Measurements from ENCODE around the gene NCKAP5.

NCKAP5 gene

GRCh38 chr2:133138693-133139092 is 429.6 kb downstream of the NCKAP5 start:
- Histone ChIP-seq H3K4me1 (ENCODE audit: control insufficient read depth in 2 of 2, insufficient read depth in 1 of 2, low read depth in 1 of 2, low read length in 2 of 2) (peaks cover 3 to 14% of the 10 kb centered on the region in 2 donors), H2BK12ac (ENCODE audit: low read length) (no peak overlapping the region), H3K27me3 (ENCODE audit: control insufficient read depth in 3 of 3, insufficient read depth in 3 of 3, low read depth in 1 of 3, low read length in 3 of 3) (no peaks in the 10 kb centered on the region), H2BK15ac (ENCODE audit: low read length) (no peak overlapping the region), H3K9ac (ENCODE audit: low read depth, low read length, poor library complexity) (no peak overlapping the region), H3K27ac (replicated peaks; ENCODE audit: low read length) (no peak overlapping the region), H3K36me3 (replicated peaks in 1 of 2; ENCODE audit: control insufficient read depth in 2 of 2, insufficient read depth in 2 of 2, low read length in 2 of 2) (peaks cover 0 to 4% of the 10 kb centered on the region in 2 donors), H4K8ac (ENCODE audit: low read depth, low read length) (no peak overlapping the region), H2AK5ac (ENCODE audit: low read depth, low read length) (no peak overlapping the region), H3K14ac (ENCODE audit: low read length) (no peak overlapping the region), H3K18ac (ENCODE audit: low read length) (no peak overlapping the region), H3K4me3 (ENCODE audit: low read length in 2 of 2) (no peak overlapping the region), H3K4ac (ENCODE audit: low read length) (no peak overlapping the region), H2BK5ac (ENCODE audit: low read length) (no peak overlapping the region), H3K4me2 (ENCODE audit: insufficient read depth, low read length, poor library complexity, severe bottlenecking) (no peak overlapping the region), H3K9me3 (replicated peaks in 1 of 2; ENCODE audit: control insufficient read depth in 2 of 2, insufficient read depth in 1 of 2, low read depth in 1 of 2, low read length in 2 of 2) (no peaks in the 10 kb centered on the region), H4K91ac (ENCODE audit: low read depth, low read length, poor library complexity) (no peak overlapping the region), H2BK120ac (ENCODE audit: low read depth, low read length) (no peak overlapping the region), H2AFZ (ENCODE audit: low read length) (no peak overlapping the region), H3K79me1 (ENCODE audit: low read depth, low read length) (peaks cover 1% of the 10 kb centered on the region), H3K23ac (ENCODE audit: low read depth, low read length, poor library complexity) (no peak overlapping the region)
- WGBS, 2 donors (ENCODE audit: extremely low coverage in 2 of 2, insufficient read length in 2 of 2, insufficient replicate concordance in 1 of 2): no CpG with 5 or more reads among the region's 4 CpGs
- no peak for DNase-seq (ENCODE audit: low spot score)

DNA sequence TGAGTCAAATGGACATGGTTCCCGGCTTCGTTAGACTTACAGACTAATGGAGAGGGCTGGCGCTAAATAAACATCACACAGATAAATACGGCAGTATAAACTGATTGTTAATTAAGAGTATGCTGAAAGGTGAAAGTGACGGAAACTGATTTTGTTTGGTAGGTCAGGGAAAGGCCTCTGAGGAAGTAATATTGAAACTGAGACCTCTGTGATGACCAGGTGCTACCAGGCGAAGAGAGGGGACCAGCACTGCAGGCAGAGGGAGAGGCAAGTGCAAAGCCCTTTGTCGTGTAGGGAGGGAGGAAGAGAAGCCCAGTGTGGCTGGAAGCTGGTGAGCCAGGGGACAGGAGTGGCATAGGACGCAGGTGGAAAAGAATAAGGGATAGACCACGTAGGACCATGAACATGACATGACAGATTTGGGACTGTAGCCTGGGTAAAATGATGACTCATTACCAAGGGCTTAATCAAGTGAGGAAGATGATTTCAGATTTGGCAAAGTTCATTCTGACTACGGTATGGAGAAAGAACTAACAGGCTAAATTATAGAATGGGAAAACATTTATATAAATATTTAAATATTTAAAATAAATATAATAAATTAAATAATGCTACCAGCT is 433.1 kb downstream of the NCKAP5 start:
- H3K9ac ChIP-seq (ENCODE audit: low read depth, low read length, poor library complexity): no peak overlapping the region
- H3K23ac ChIP-seq (ENCODE audit: low read depth, low read length, poor library complexity): no peak overlapping the region
- H3K36me3 ChIP-seq (replicated peaks in 1 of 2; ENCODE audit: control insufficient read depth in 2 of 2, insufficient read depth in 2 of 2, low read length in 2 of 2): peaks cover 0 to 19% of the 10 kb centered on the region in 2 donors
- DNase-seq (ENCODE audit: low spot score): no peak
- H3K4me2 ChIP-seq (ENCODE audit: insufficient read depth, low read length, poor library complexity, severe bottlenecking): no peak overlapping the region
- no peak overlapping the region for H4K91ac ChIP-seq (ENCODE audit: low read depth, low read length, poor library complexity)
- H2BK12ac ChIP-seq (ENCODE audit: low read length): no peak overlapping the region
- no CpG with 5 or more reads among the region's 10 CpGs for WGBS, 2 donors (ENCODE audit: extremely low coverage in 2 of 2, insufficient read length in 2 of 2, insufficient replicate concordance in 1 of 2)
- H2BK5ac ChIP-seq (ENCODE audit: low read length): no peak overlapping the region
- peaks cover 1% of the 10 kb centered on the region for H3K79me1 ChIP-seq (ENCODE audit: low read depth, low read length)
- H2BK15ac ChIP-seq (ENCODE audit: low read length): no peak overlapping the region
- no peak overlapping the region for H3K27ac ChIP-seq (replicated peaks; ENCODE audit: low read length)
- H2AK5ac ChIP-seq (ENCODE audit: low read depth, low read length): no peak overlapping the region
- H3K4ac ChIP-seq (ENCODE audit: low read length): no peak overlapping the region
- H4K8ac ChIP-seq (ENCODE audit: low read depth, low read length): no peak overlapping the region
- no peak overlapping the region for H3K18ac ChIP-seq (ENCODE audit: low read length)
- peaks cover 0 to 3% of the 10 kb centered on the region in 2 donors for H3K9me3 ChIP-seq (replicated peaks in 1 of 2; ENCODE audit: control insufficient read depth in 2 of 2, insufficient read depth in 1 of 2, low read depth in 1 of 2, low read length in 2 of 2)
- H3K4me3 ChIP-seq (ENCODE audit: low read length in 2 of 2): peak overlapping the region in 1 of 2 donors; percentile 15
- peaks cover 3 to 6% of the 10 kb centered on the region in 2 donors for H3K4me1 ChIP-seq (ENCODE audit: control insufficient read depth in 2 of 2, insufficient read depth in 1 of 2, low read depth in 1 of 2, low read length in 2 of 2)
- H3K27me3 ChIP-seq (ENCODE audit: control insufficient read depth in 3 of 3, insufficient read depth in 3 of 3, low read depth in 1 of 3, low read length in 3 of 3): no peaks in the 10 kb centered on the region
- H2AFZ ChIP-seq (ENCODE audit: low read length): no peak overlapping the region
- H3K14ac ChIP-seq (ENCODE audit: low read length): no peak overlapping the region
- H2BK120ac ChIP-seq (ENCODE audit: low read depth, low read length): no peak overlapping the region

DNA sequence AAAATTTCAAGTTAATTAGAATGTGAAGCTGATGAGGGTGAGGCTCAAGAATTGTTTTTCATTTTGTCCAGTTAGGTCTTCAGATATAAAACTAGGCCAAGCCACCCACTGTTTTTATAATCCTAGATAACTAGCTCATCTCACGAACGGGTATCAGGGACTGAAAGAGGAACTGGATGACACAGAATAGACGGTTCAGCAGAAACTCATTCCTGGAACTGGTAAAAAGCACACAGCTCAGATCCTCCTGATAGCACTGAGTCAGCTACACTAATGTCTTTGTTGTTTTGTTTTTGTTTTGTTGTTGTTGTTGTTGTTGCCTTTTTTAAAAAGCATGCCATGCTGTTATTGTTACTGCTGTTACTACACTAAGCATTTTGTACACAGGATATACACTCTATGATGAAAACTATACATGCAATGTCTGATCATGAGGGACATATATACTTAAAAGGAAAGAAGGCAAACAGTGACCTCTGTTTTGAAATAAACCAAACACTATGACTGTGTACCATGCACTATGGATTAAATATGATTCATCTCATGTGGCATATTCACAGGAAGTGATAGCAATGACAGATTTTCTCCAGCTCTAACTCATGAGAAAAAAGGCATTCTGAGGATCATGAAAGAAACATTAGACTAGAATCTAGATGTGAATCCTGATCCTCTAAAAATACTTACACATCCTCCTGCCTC is 437.6 kb downstream of the NCKAP5 start:
- no peak overlapping the region for H2AK5ac ChIP-seq (ENCODE audit: low read depth, low read length)
- no peak overlapping the region for H3K27ac ChIP-seq (replicated peaks; ENCODE audit: low read length)
- H3K9ac ChIP-seq (ENCODE audit: low read depth, low read length, poor library complexity): no peak overlapping the region

GRCh38 chr2:133124446-133124845 is 443.8 kb downstream of the NCKAP5 start:
- no peak overlapping the region for H4K91ac ChIP-seq (ENCODE audit: low read depth, low read length, poor library complexity)

More for the DNA sequence above, 437.6 kb downstream of the NCKAP5 start:
- no peaks in the 10 kb centered on the region for H3K4me1 ChIP-seq (ENCODE audit: control insufficient read depth in 2 of 2, insufficient read depth in 1 of 2, low read depth in 1 of 2, low read length in 2 of 2)
- H2BK5ac ChIP-seq (ENCODE audit: low read length): no peak overlapping the region
- no peak overlapping the region for H2BK120ac ChIP-seq (ENCODE audit: low read depth, low read length)
- no peak for DNase-seq (ENCODE audit: low spot score)
- no peak overlapping the region for H3K14ac ChIP-seq (ENCODE audit: low read length)
- no peak overlapping the region for H3K4me3 ChIP-seq (ENCODE audit: low read length in 2 of 2)
- H3K18ac ChIP-seq (ENCODE audit: low read length): no peak overlapping the region
- H3K27me3 ChIP-seq (ENCODE audit: control insufficient read depth in 3 of 3, insufficient read depth in 3 of 3, low read depth in 1 of 3, low read length in 3 of 3): no peaks in the 10 kb centered on the region
- no peak overlapping the region for H3K4me2 ChIP-seq (ENCODE audit: insufficient read depth, low read length, poor library complexity, severe bottlenecking)
- H3K36me3 ChIP-seq (replicated peaks in 1 of 2; ENCODE audit: control insufficient read depth in 2 of 2, insufficient read depth in 2 of 2, low read length in 2 of 2): peaks cover 0 to 56% of the 10 kb centered on the region in 2 donors
- H3K23ac ChIP-seq (ENCODE audit: low read depth, low read length, poor library complexity): no peak overlapping the region
- no peak overlapping the region for H4K91ac ChIP-seq (ENCODE audit: low read depth, low read length, poor library complexity)
- H3K79me1 ChIP-seq (ENCODE audit: low read depth, low read length): no peaks in the 10 kb centered on the region
- no peak overlapping the region for H2AFZ ChIP-seq (ENCODE audit: low read length)
- peaks cover 0 to 3% of the 10 kb centered on the region in 2 donors for H3K9me3 ChIP-seq (replicated peaks in 1 of 2; ENCODE audit: control insufficient read depth in 2 of 2, insufficient read depth in 1 of 2, low read depth in 1 of 2, low read length in 2 of 2)
- H2BK15ac ChIP-seq (ENCODE audit: low read length): no peak overlapping the region
- no CpG with 5 or more reads among the region's 3 CpGs for WGBS, 2 donors (ENCODE audit: extremely low coverage in 2 of 2, insufficient read length in 2 of 2, insufficient replicate concordance in 1 of 2)
- no peak overlapping the region for H2BK12ac ChIP-seq (ENCODE audit: low read length)
- H4K8ac ChIP-seq (ENCODE audit: low read depth, low read length): no peak overlapping the region
- H3K4ac ChIP-seq (ENCODE audit: low read length): no peak overlapping the region

More at GRCh38 chr2:133124446-133124845, 443.8 kb downstream of the NCKAP5 start:
- Histone ChIP-seq H3K4me1 (ENCODE audit: control insufficient read depth in 2 of 2, insufficient read depth in 1 of 2, low read depth in 1 of 2, low read length in 2 of 2) (no peaks in the 10 kb centered on the region), H3K14ac (ENCODE audit: low read length) (no peak overlapping the region), H3K9me3 (replicated peaks in 1 of 2; ENCODE audit: control insufficient read depth in 2 of 2, insufficient read depth in 1 of 2, low read depth in 1 of 2, low read length in 2 of 2) (no peaks in the 10 kb centered on the region), H2BK12ac (ENCODE audit: low read length) (no peak overlapping the region), H3K27ac (replicated peaks; ENCODE audit: low read length) (no peak overlapping the region), H3K79me1 (ENCODE audit: low read depth, low read length) (no peaks in the 10 kb centered on the region), H3K4ac (ENCODE audit: low read length) (no peak overlapping the region), H2AFZ (ENCODE audit: low read length) (no peak overlapping the region), H3K4me3 (ENCODE audit: low read length in 2 of 2) (no peak overlapping the region), H3K4me2 (ENCODE audit: insufficient read depth, low read length, poor library complexity, severe bottlenecking) (no peak overlapping the region), H3K27me3 (ENCODE audit: control insufficient read depth in 3 of 3, insufficient read depth in 3 of 3, low read depth in 1 of 3, low read length in 3 of 3) (no peaks in the 10 kb centered on the region), H2AK5ac (ENCODE audit: low read depth, low read length) (no peak overlapping the region), H2BK120ac (ENCODE audit: low read depth, low read length) (no peak overlapping the region), H2BK15ac (ENCODE audit: low read length) (no peak overlapping the region), H3K18ac (ENCODE audit: low read length) (no peak overlapping the region), H3K9ac (ENCODE audit: low read depth, low read length, poor library complexity) (no peak overlapping the region), H3K23ac (ENCODE audit: low read depth, low read length, poor library complexity) (no peak overlapping the region), H3K36me3 (replicated peaks in 1 of 2; ENCODE audit: control insufficient read depth in 2 of 2, insufficient read depth in 2 of 2, low read length in 2 of 2) (peaks cover 0 to 74% of the 10 kb centered on the region in 2 donors), H4K8ac (ENCODE audit: low read depth, low read length) (no peak overlapping the region), H2BK5ac (ENCODE audit: low read length) (no peak overlapping the region)
- no peak for DNase-seq (ENCODE audit: low spot score)
- WGBS, 2 donors (ENCODE audit: extremely low coverage in 2 of 2, insufficient read length in 2 of 2, insufficient replicate concordance in 1 of 2): no CpG with 5 or more reads among the region's 5 CpGs
